H1 (cell line): ENCODE measurements around the gene PRKN. TPM values are rescaled to one million over a fixed set of nuclear protein-coding genes. Genes with fewer than 3 reads are reported as not detected.

Experiments used
- CTCF ChIA-PET: fragments of 300-600 bp; sonication (Branson Sonifier 250); formaldehyde crosslinking; loops from one replicate; lab custom pipeline; 2021; ENCODE audit not compliant: partially characterized antibody; lab: Charles Lee
- POLR2A ChIA-PET: fragments of 300-600 bp; sonication (Branson Sonifier 250); formaldehyde crosslinking; loops from one replicate; lab custom pipeline; 2021; ENCODE audit warnings: inconsistent platforms; ENCODE audit not compliant: partially characterized antibody; lab: Charles Lee
- DNase-seq, 2 experiments: peaks; one replicate each; pipeline versions ENCODE4 v3.0.0 to v3.0.0-alpha.2; 2010 to 2022; ENCODE audit warnings: low spot score in 2 of 2, low read depth in 1 of 2, mixed read lengths in 1 of 2
- FAIRE-seq: peaks from 2 replicates; lab custom pipeline; 2011; peaks lifted over from hg19 to GRCh38; lab: Jason Lieb, UNC
- H2AFZ ChIP-seq: 2 replicates; pipeline ENCODE4 v1.8.1; 2012; ENCODE audit warnings: low read length, inconsistent platforms
- H2AK5ac ChIP-seq: 2 replicates; pipeline ENCODE4 v1.6.1; 2013; ENCODE audit warnings: low read depth, low read length
- H2BK120ac ChIP-seq: replicated peaks from 2 replicates; pipeline ENCODE3; 2013; ENCODE audit warnings: low read depth, low read length, inconsistent platforms
- H2BK12ac ChIP-seq: 2 replicates; pipeline ENCODE4 v1.6.1; 2013; ENCODE audit warnings: low read depth, low read length
- H2BK15ac ChIP-seq: 2 replicates; pipeline ENCODE4 v1.6.1; 2013; ENCODE audit warnings: low read length
- H2BK20ac ChIP-seq: 2 replicates; pipeline ENCODE4 v1.6.1; 2013; ENCODE audit warnings: low read length
- H2BK5ac ChIP-seq: 2 replicates; pipeline ENCODE4 v1.6.1; 2013; ENCODE audit warnings: low read depth, low read length
- H3K14ac ChIP-seq: 2 replicates; pipeline ENCODE4 v1.6.1; 2013; ENCODE audit warnings: inconsistent platforms; ENCODE audit not compliant: insufficient read length
- H3K18ac ChIP-seq: 2 replicates; pipeline ENCODE4 v1.6.1; 2013; ENCODE audit warnings: low read length; ENCODE audit errors: extremely low read depth
- H3K23ac ChIP-seq: 2 replicates; pipeline ENCODE4 v1.6.1; 2013; ENCODE audit warnings: inconsistent platforms; ENCODE audit not compliant: insufficient read length
- H3K23me2 ChIP-seq: 2 replicates; pipeline ENCODE4 v1.6.1; 2013; ENCODE audit warnings: low read depth, low read length
- H3K27ac ChIP-seq: 2 replicates; pipeline ENCODE4 v1.6.1; 2011; ENCODE audit warnings: low read depth, low read length, inconsistent platforms
- H3K27me3 ChIP-seq, 4 experiments: replicated peaks in 1 of 4; 1 replicate in 1 of 4; 2 replicates in 3 of 4; pipeline versions ENCODE4 v1.6.1 to v1.8.1; 2011 to 2013; ENCODE audit warnings: low read length in 3 of 4, mild to moderate bottlenecking in 3 of 4, inconsistent platforms in 2 of 4, mixed read lengths in 2 of 4, moderate library complexity in 1 of 4; ENCODE audit not compliant: control insufficient read depth in 3 of 4, insufficient read depth in 3 of 4; ENCODE audit errors: extremely low read depth in 1 of 4
- H3K36me3 ChIP-seq, 4 experiments: 2 replicates each; pipeline versions ENCODE4 v1.6.1 to v1.8.1; 2011 to 2013; ENCODE audit warnings: mild to moderate bottlenecking in 4 of 4, low read length in 3 of 4, moderate library complexity in 2 of 4, control low read depth in 1 of 4, inconsistent platforms in 1 of 4; ENCODE audit not compliant: insufficient read depth in 4 of 4, control insufficient read depth in 2 of 4
- H3K4ac ChIP-seq: replicated peaks from 2 replicates; pipeline ENCODE3; 2013; ENCODE audit warnings: low read length, low read depth, mixed read lengths, inconsistent platforms; ENCODE audit not compliant: insufficient read length
- H3K4me1 ChIP-seq, 4 experiments: replicated peaks in 1 of 4; 1 replicate in 1 of 4; 2 replicates in 3 of 4; pipeline versions ENCODE4 v1.6.1 to v1.8.1; 2011 to 2013; ENCODE audit warnings: low read length in 3 of 4, inconsistent platforms in 2 of 4, mixed read lengths in 1 of 4; ENCODE audit not compliant: insufficient read depth in 4 of 4, control insufficient read depth in 3 of 4
- H3K4me2 ChIP-seq, 2 experiments: 2 replicates each; pipeline versions ENCODE4 v1.6.1 to v1.8.1; 2011 to 2013; ENCODE audit warnings: low read depth in 2 of 2, low read length in 2 of 2, control low read depth in 1 of 2, inconsistent platforms in 1 of 2, mild to moderate bottlenecking in 1 of 2; ENCODE audit not compliant: insufficient read depth in 1 of 2
- H3K4me3 ChIP-seq, 4 experiments: fragments of 200-600, 300-600 bp in 1 of 4; sonication (generic), shearing (Covaris generic), sonication (Bioruptor Twin) in 1 of 4; 2 replicates each; pipeline versions ENCODE4 v1.5.1 to v1.8.1; 2011 to 2016; ENCODE audit warnings: low read length in 4 of 4, low read depth in 3 of 4, control low read depth in 2 of 4, inconsistent platforms in 2 of 4, mild to moderate bottlenecking in 2 of 4, mixed read lengths in 1 of 4, moderate library complexity in 1 of 4; ENCODE audit not compliant: insufficient read depth in 2 of 4; ENCODE audit errors: extremely low read depth in 1 of 4
- H3K56ac ChIP-seq: replicated peaks from 2 replicates; pipeline ENCODE3; 2013; ENCODE audit warnings: low read depth, mild to moderate bottlenecking, mixed read lengths, low read length, inconsistent platforms; ENCODE audit not compliant: insufficient read length
- H3K79me1 ChIP-seq: 2 replicates; pipeline ENCODE4 v1.6.1; 2013; ENCODE audit warnings: low read depth, low read length, control low read depth
- H3K79me2 ChIP-seq, 2 experiments: 2 replicates each; pipeline versions ENCODE4 v1.6.1 to v1.8.1; 2012 to 2013; ENCODE audit warnings: low read length in 2 of 2, mild to moderate bottlenecking in 2 of 2, inconsistent platforms in 1 of 2; ENCODE audit not compliant: insufficient read depth in 2 of 2, control insufficient read depth in 1 of 2
- H3K9ac ChIP-seq, 4 experiments: replicated peaks in 1 of 4; 1 replicate in 1 of 4; 2 replicates in 3 of 4; pipeline versions ENCODE4 v1.6.1 to v1.8.1; 2011 to 2013; ENCODE audit warnings: low read depth in 3 of 4, low read length in 3 of 4, control low read depth in 2 of 4, mild to moderate bottlenecking in 2 of 4, moderate library complexity in 2 of 4, inconsistent platforms in 1 of 4; ENCODE audit errors: extremely low read depth in 1 of 4
- H3K9me3 ChIP-seq, 2 experiments: 2 replicates each; pipeline versions ENCODE4 v1.6.1 to v1.8.1; 2012 to 2013; ENCODE audit warnings: mild to moderate bottlenecking in 2 of 2, moderate library complexity in 2 of 2, control low read depth in 1 of 2, inconsistent platforms in 1 of 2, low read depth in 1 of 2, low read length in 1 of 2, mixed read lengths in 1 of 2; ENCODE audit not compliant: insufficient read depth in 2 of 2
- H4K20me1 ChIP-seq, 2 experiments: replicated peaks in 1 of 2; 2 replicates each; pipeline versions ENCODE3 to v1.8.1; 2011 to 2013; ENCODE audit warnings: inconsistent platforms in 2 of 2, low read length in 2 of 2, mild to moderate bottlenecking in 1 of 2; ENCODE audit not compliant: insufficient read depth in 2 of 2, control insufficient read depth in 1 of 2
- H4K5ac ChIP-seq: 2 replicates; pipeline ENCODE4 v1.6.1; 2013; ENCODE audit warnings: low read length, low read depth, mixed read lengths, inconsistent platforms; ENCODE audit not compliant: insufficient read length
- H4K8ac ChIP-seq: 2 replicates; pipeline ENCODE4 v1.8.0; 2013; ENCODE audit warnings: mild to moderate bottlenecking, moderate library complexity, low read length, inconsistent platforms; ENCODE audit not compliant: insufficient read depth; ENCODE audit errors: extremely low read depth
- H4K91ac ChIP-seq: replicated peaks from 2 replicates; pipeline ENCODE3; 2013; ENCODE audit warnings: low read length, mixed read lengths, inconsistent platforms; ENCODE audit not compliant: insufficient read length
- CHD2 ChIP-seq: IDR thresholded peaks from 2 replicates; pipeline ENCODE4 v1.6.1; 2012; ENCODE audit warnings: low read length, improper control_type of control experiment
- CREB1 ChIP-seq: IDR thresholded peaks from 2 replicates; pipeline ENCODE4 v1.6.1; 2012; ENCODE audit warnings: inconsistent platforms
- HDAC2 ChIP-seq, 2 experiments: fragments of 300-600 bp in 1 of 2; sonication (generic) in 1 of 2; IDR thresholded peaks; 2 replicates each; pipeline ENCODE4 v1.6.1; 2011 to 2012; ENCODE audit warnings: low read depth in 2 of 2, low read length in 2 of 2, mild to moderate bottlenecking in 2 of 2, moderate library complexity in 2 of 2, borderline replicate concordance in 1 of 2, inconsistent platforms in 1 of 2
- RFX5 ChIP-seq: IDR thresholded peaks from 2 replicates; pipeline ENCODE4 v1.6.1; 2011; ENCODE audit warnings: low read depth, low read length, improper control_type of control experiment, borderline replicate concordance
- RNF2 ChIP-seq: fragments of 200-900, 300-1000 bp; sonication (generic); IDR thresholded peaks from 2 replicates; pipeline ENCODE4 v1.7.1; 2016; ENCODE audit warnings: borderline replicate concordance, low read depth, mild to moderate bottlenecking, antibody characterized with exemption, low read length; ENCODE audit not compliant: poor library complexity, severe bottlenecking; ENCODE audit errors: missing control alignments
- YY1 ChIP-seq: IDR thresholded peaks from 2 replicates; pipeline ENCODE4 v1.6.1; 2011; ENCODE audit warnings: low read depth, mild to moderate bottlenecking, low read length
- WGBS, 2 experiments: shearing (Covaris generic) in 1 of 2; methylation state at CpG; one replicate each; pipeline versions ENCODE4 v1.1.6 to v1.1.7; 2013 to 2015; ENCODE audit warnings: low lambda C conversion rate in 2 of 2, mixed read lengths in 2 of 2, inconsistent platforms in 1 of 2, low coverage in 1 of 2, missing lambda C conversion rate in 1 of 2; ENCODE audit not compliant: insufficient replicate concordance in 2 of 2, insufficient coverage in 1 of 2, insufficient read length in 1 of 2; ENCODE audit errors: extremely low coverage in 1 of 2, missing lambda C conversion rate in 1 of 2; 5-methylcytosine and 5-hydroxymethylcytosine counted together
- polyA plus RNA-seq, 7 experiments: library from polyadenylated mRNA; depleted of rRNA in 3 of 7; stranded (reverse) in 5 of 7; unstranded in 2 of 7; fragments of >200 nt in 5 of 7; fragments of 200-250 nt in 2 of 7; gene quantifications; 1 replicate in 5 of 7; 2 replicates in 1 of 7; 4 replicates in 1 of 7; pipeline versions ENCODE4 v1.2.1 to v1.2.3, GENCODE V29; 2011 to 2013; ENCODE audit warnings: missing spikeins in 2 of 7, mixed read lengths in 2 of 7
- total RNA-seq: library from RNA; stranded (reverse); fragmentation: NEBNext Ultra II Directional; extraction: Animal tissue kit (Norgen Biotek cat#: 25700); gene quantifications from 2 replicates; pipeline ENCODE4 v1.2.1, GENCODE V29; 2021

The PRKN gene
- total and polyA plus RNA-seq, 2 of the 8 experiments (the other 6 are each of a cell fraction or from before 2014, with no cell fraction given): 0.13 to 0.29 TPM

DNA sequence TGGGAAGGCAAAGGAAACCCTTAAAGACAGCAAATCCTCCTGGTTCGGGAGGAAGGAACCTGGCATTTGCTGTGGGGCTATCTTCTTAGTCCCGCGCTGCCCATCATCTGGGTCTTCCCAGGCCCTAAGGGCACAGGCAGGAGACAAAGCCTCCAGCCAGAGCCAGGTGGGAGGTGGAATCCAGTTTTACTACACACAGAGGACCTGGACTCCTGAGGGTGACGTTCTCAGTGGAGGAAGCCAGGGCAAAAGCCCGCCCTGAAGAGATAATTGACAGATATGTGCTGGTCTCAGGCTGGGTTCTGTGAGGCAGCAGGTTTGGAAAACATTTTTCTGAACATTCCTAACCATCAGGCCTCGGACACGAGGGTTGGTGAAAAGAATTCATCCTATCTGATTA is 1365.3 kb downstream of the PRKN start:
- H3K27ac ChIP-seq: no peak overlapping the region
- H3K23me2 ChIP-seq: no peaks in the 10 kb centered on the region
- H3K14ac ChIP-seq: no peak overlapping the region
- H2BK20ac ChIP-seq: no peak overlapping the region
- H4K5ac ChIP-seq: no peak overlapping the region
- no peak overlapping the region for H3K56ac ChIP-seq
- no peak overlapping the region for H4K8ac ChIP-seq
- no peaks in the 10 kb centered on the region for H4K20me1 ChIP-seq
- no peak overlapping the region for H3K4me3 ChIP-seq
- no peak overlapping the region for H2AK5ac ChIP-seq
- no peak overlapping the region for H2BK12ac ChIP-seq
- H3K23ac ChIP-seq: no peak overlapping the region
- H2BK120ac ChIP-seq: no peak overlapping the region
- no peaks in the 10 kb centered on the region for H3K79me2 ChIP-seq
- H4K91ac ChIP-seq: no peak overlapping the region
- no peak overlapping the region for H3K4ac ChIP-seq
- DNase-seq (no peak), FAIRE-seq (no peak)
- H2BK15ac ChIP-seq: no peak overlapping the region
- CTCF ChIA-PET: interaction anchor here (0.6 to 6.4 kb wide), 3 partner anchors 9 to 155 kb away, joined by 3 to 67 read pairs (median 7); no protein-coding TSS in a partner anchor
- H2AFZ ChIP-seq: no peak overlapping the region
- POLR2A ChIA-PET: no interaction called here
- WGBS, 2 experiments: 91% methylated on average over 7 of the region's 7 CpGs; no CpG with 5 or more reads in 1 of the 2 experiments
- H3K18ac ChIP-seq: no peak overlapping the region
- H3K4me2 ChIP-seq: no peak overlapping the region
- H3K27me3 ChIP-seq: no peaks in the 10 kb centered on the region
- no peaks in the 10 kb centered on the region for H3K36me3 ChIP-seq
- 0 out of 4 replicates have a peak, but pooled peaks cover 3 to 8% of the 10 kb centered on the region in 2 experiments for H3K9me3 ChIP-seq
- TF ChIP-seq RNF2: no peak
- no peak for TF ChIP-seq CHD2
- TF ChIP-seq CREB1: no peak
- TF ChIP-seq RFX5: no peak
- no peak for TF ChIP-seq HDAC2 (IDR thresholded peaks at IDR 0.05; ENCODE audit: borderline replicate concordance in 1 of 2, low read depth in 2 of 2, low read length in 2 of 2)
- no peak for TF ChIP-seq YY1
- H3K79me1 ChIP-seq: no peaks in the 10 kb centered on the region
- no peak overlapping the region for H2BK5ac ChIP-seq
- no peaks in the 10 kb centered on the region for H3K4me1 ChIP-seq
- H3K9ac ChIP-seq: no peak overlapping the region
